Stimulated activated CD8-positive, alpha-beta memory T cell treated with anti-CD3 and anti-CD28 coated beads, Interleukin-12 subunit alpha, Interleukin-12 subunit beta, amount 100 ng/mL, for 1 hour (primary cell): ENCODE data around the gene ADAT3.
"Not testable (repeated sequence)": the region's sequence is repeated elsewhere in the genome, so short reads cannot be mapped to it uniquely, and the experiment has no call there.

ENCODE experiments used
- DNase-seq: peaks from one replicate; pipeline ENCODE4 v3.0.0-alpha.2; 2020; ENCODE audit warnings: low read depth

Gene ADAT3

GRCh38 chr19:1866693-1867348 is 38.4 kb upstream of the ADAT3 start:
- no peak for DNase-seq

GRCh38 chr19:1867349-1867724 is 37.9 kb upstream of the ADAT3 start:
- no peak for DNase-seq

- no peak for DNase-seq
Measured at GRCh38 chr19:1868971-1869370, 36.2 kb upstream of the ADAT3 start.

GRCh38 chr19:1871140-1871597 is 34.0 kb upstream of the ADAT3 start:
- DNase-seq = no peak

- DNase-seq = no peak
Measured at GRCh38 chr19:1871630-1872029, 33.6 kb upstream of the ADAT3 start.

- no peak for DNase-seq
Measured at GRCh38 chr19:1872807-1873523, 32.2 kb upstream of the ADAT3 start.

GRCh38 chr19:1873524-1874473 is 31.4 kb upstream of the ADAT3 start:
- DNase-seq = no peak

GRCh38 chr19:1874554-1875185 is 30.5 kb upstream of the ADAT3 start:
- no peak for DNase-seq

GRCh38 chr19:1875265-1875645 is 29.9 kb upstream of the ADAT3 start:
- DNase-seq = not testable (repeated sequence)

- peak; percentile 74 for DNase-seq
Measured at GRCh38 chr19:1875646-1876495, 29.3 kb upstream of the ADAT3 start.

GRCh38 chr19:1876496-1877279 is 28.5 kb upstream of the ADAT3 start:
- DNase-seq = not testable (repeated sequence)

GRCh38 chr19:1877280-1877660 is 27.9 kb upstream of the ADAT3 start:
- not testable (repeated sequence) for DNase-seq

GRCh38 chr19:1878583-1878982 is 26.6 kb upstream of the ADAT3 start:
- DNase-seq = not testable (repeated sequence)

GRCh38 chr19:1879982-1880381 is 25.2 kb upstream of the ADAT3 start:
- not testable (repeated sequence) for DNase-seq

GRCh38 chr19:1880611-1881392 is 24.4 kb upstream of the ADAT3 start:
- no peak for DNase-seq

- not testable (repeated sequence) for DNase-seq
Measured at GRCh38 chr19:1881393-1882088, 23.7 kb upstream of the ADAT3 start.

- peak; percentile 69 for DNase-seq
Measured at GRCh38 chr19:1882089-1882785, 23.0 kb upstream of the ADAT3 start.
